Suppressor macrophage treated with lipopolysaccharide for 1 hour (primary cell): ENCODE data around the gene CDH20.

Source experiments
- DNase-seq, 3 donors: peaks; one replicate each; pipeline ENCODE4 v3.0.0-alpha.2; 2020 to 2022

CDH20 gene

DNA sequence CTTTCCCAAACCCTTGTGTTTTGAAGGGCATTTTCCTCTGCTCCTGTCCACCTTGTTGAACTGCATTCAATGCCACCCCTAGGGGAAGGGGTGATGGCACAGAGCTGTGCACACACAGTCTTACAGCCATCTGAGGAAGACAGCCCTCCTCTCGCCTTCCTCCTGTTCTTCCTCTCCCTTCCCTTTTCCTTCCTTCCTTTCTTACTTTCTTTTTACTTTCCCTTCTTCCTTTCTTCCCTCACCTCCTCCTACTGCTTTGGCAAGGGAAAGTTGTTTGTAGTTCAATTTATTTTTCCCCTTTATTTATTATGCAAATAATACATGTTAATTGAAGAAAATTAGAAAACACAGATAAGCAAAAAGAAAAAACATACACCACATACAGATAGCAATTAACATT lies 99.4 kb downstream of the CDH20 start:
- DNase-seq: no peak

- peak in 2 of 3 donors; percentile 13 to 14 for DNase-seq
Observed at GRCh38 chr18:61435064-61435652, 101.9 kb downstream of the CDH20 start.

- DNase-seq: no peak
Observed at GRCh38 chr18:61443081-61443725, 110.0 kb downstream of the CDH20 start.

DNA sequence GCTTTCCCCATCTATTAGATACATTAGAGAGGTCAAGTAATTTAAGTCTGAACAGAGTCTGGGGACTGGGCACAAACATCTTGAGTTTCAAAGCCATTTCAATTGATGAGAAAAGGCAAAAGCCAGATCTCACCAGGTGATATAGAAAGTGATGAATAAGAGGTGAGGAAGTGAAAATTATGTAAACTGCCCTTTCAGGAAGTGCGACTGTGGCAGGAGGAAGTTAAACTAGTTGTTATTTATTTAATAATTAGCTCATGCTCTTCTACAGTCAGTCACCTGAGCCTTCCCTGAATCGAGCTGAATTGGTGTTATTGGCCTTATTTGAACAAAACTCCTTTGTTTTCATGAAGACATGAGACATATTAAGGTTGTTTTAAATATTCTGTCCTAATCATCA lies 115.1 kb downstream of the CDH20 start:
- peak in 1 of 3 donors; percentile 1 for DNase-seq

GRCh38 chr18:61459896-61460648 lies 126.8 kb downstream of the CDH20 start:
- DNase-seq: no peak

DNA sequence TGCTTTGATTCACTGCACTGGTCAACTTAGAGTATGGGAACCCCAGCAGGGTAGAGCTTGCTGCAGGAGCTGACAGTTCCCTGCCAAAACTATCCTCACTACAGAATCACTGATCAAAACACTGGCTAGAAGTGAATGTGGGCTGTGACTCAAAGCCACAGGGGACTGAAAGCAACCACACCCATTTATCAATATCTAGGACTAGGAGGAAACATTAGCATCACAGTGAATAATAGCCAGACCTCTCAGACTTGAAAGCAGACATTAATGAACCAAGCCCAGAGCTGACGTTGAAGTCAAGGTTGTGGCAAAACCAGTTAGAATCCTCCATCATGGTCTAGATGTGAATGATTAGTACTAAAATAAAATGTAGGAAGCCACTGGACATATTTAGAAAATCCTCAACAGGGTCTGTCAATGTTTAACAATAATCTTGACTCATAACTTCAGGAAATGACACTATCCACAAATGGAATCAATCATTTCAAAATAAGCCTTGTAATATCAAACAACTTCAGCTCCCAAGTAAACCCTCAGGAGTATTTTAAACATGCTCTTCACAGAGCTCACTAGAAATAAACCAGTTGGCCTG lies 131.4 kb downstream of the CDH20 start:
- no peak for DNase-seq

DNA sequence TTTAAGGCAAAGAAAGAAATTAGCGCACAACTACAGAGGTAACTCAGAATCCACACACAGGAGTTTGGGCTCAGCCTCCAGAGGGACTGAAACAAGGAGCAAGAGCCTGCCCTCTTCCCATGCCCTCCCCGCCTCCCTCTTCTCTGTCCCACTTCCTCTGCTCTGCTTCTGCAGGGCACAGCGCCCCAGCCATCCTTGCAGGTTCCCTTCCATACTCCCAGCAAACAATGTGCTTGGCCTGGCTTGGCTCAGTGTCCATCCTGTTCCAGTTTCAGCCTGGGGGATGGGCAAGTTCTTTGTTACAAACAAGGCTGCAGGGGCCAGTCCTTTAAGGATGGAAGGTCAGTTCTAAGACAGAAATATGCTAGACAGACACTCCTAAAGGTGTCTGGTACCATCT lies 133.5 kb downstream of the CDH20 start:
- DNase-seq: no peak

- DNase-seq: no peak
Observed at GRCh38 chr18:61470031-61470674, 136.9 kb downstream of the CDH20 start.

- no peak for DNase-seq
Observed at GRCh38 chr18:61471541-61471940, 138.3 kb downstream of the CDH20 start.

DNA sequence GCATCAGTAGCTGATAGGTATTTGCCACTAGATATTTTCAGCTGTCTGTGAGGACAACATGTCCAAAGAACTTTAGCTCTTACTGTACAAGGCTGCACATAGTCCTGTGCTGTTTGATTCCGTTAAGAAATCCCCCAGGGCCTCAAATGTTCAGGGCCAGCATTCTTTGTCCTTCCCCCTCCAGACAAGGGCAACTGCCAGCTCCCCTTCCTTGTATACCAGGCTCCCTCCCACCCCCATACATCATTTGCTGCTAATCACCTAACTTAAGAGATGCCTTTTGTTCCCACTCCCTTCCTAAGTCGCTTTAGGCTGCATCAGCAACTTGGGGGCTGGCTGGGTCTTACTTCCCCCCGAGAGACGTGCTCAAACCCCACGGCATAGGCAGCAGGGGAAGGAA lies 138.7 kb downstream of the CDH20 start:
- DNase-seq: no peak

DNA sequence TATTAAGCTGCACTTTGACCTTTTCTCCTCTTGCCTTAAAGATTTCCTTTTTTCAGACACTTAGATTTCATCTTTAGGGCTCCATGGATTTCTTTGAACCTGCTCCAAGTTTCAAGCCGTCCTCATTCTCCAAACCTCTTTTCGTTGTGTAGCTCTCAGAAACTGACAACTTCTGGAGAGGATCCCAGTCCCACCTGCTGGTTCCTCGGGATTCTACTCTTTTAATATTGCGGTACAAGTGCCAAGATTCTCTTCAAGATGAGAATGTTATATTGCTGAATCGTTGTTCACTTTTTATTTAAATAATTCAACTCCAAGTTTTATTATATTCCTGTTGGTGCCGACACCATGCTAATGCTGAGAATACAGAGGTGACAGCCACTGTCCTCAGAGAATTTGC lies 141.1 kb downstream of the CDH20 start:
- DNase-seq: no peak

GRCh38 chr18:61474918-61475317 lies 141.7 kb downstream of the CDH20 start:
- no peak for DNase-seq

- DNase-seq: no peak
Observed at GRCh38 chr18:61475931-61476330, 142.7 kb downstream of the CDH20 start.

- no peak for DNase-seq
Observed at GRCh38 chr18:61489334-61489733, 156.1 kb downstream of the CDH20 start.

GRCh38 chr18:61496374-61496773 lies 163.1 kb downstream of the CDH20 start:
- DNase-seq: no peak

GRCh38 chr18:61497422-61497821 lies 164.2 kb downstream of the CDH20 start:
- DNase-seq: no peak

GRCh38 chr18:61502472-61502871 lies 169.2 kb downstream of the CDH20 start:
- DNase-seq: peak; percentile 25 to 37 (median 34)

GRCh38 chr18:61503688-61504087 lies 170.5 kb downstream of the CDH20 start:
- no peak for DNase-seq

GRCh38 chr18:61528961-61529360 lies 195.7 kb downstream of the CDH20 start:
- DNase-seq: no peak

DNA sequence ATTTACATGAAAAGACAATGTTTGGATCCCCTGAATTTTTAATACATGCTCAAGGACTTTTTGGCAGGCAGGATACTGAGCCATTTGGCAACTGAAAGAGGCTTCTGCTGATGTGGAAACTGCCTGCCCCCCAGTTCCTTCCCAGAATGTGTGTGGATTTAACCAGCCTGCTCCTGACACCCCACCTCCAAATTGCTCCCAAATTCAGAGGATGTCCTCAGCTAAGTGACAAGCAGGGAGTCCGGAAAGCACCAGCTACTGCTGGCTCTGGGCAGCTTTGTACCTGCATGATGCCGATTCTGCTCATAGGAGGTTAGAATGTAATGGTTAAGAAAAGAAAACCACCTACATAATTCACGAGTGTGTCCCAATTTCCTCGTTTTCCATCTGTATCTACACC lies 197.5 kb downstream of the CDH20 start:
- no peak for DNase-seq

- DNase-seq: no peak
Observed at GRCh38 chr18:61531182-61531581, 198.0 kb downstream of the CDH20 start.

DNA sequence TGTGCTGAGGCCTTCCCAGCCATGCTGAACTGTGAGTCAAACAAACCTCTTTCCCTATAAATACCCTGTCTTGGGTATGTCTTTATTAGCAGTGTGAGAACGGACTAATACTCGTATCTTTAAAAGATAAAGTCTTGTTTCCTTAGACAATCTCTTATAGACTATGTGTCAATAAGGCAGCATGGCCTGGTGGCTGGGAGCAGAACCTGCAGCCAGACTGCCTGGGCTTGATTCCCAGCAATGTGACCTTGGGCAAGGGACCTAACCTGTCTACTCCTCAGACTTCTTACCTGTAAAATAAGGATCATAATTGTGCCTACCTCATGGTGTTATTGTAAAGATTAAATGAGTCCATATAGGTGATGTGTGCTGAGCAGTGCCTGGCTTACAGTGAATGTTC lies 198.7 kb downstream of the CDH20 start:
- DNase-seq: no peak

DNA sequence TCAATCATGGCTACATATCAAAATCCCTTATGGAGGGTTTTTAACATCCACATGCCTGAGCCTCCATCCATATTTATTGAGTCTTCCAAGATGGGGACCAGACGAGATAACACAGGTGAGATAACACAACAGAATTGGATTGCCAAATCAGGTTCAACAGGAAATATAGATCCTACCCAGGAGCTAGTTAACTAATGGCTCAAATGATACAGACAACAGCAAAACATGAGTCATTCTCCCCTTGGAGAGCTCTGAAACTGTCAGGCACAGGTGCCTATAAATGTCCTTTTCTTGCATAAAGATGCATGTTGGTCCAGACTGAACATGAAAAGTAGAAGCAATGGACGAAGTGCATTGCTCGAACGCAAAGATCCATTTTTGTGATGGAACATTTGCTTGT lies 202.2 kb downstream of the CDH20 start:
- DNase-seq: no peak
